K562 (cell line): Measurements from ENCODE around the gene DNAJC17. TPM values are rescaled to one million over a fixed set of nuclear protein-coding genes. Genes with fewer than 3 reads are reported as not detected.

Experiments
- BRD4 ChIP-seq: fragments of 200-600 bp; sonication (generic); IDR thresholded peaks from 2 replicates; pipeline ENCODE4 v1.6.1; 2017; ENCODE audit warnings: inconsistent platforms
- CUX1 ChIP-seq: fragments of 200-800 bp; sonication (Bioruptor generic); IDR thresholded peaks from 2 replicates; pipeline ENCODE4 v1.6.1; 2016; ENCODE audit warnings: missing genetic modification characterization, missing compliant biosample characterization
- SMARCB1 ChIP-seq: IDR thresholded peaks from 2 replicates; pipeline ENCODE4 v1.6.1; 2011; ENCODE audit warnings: improper control_type of control experiment, low read depth; ENCODE audit not compliant: insufficient read length
- ZNF445 ChIP-seq: fragments of 250-450 bp; sonication (Bioruptor Pico); IDR thresholded peaks from 2 replicates; pipeline ENCODE4 v1.4.0; 2020; ENCODE audit warnings: low read depth, mild to moderate bottlenecking, moderate library complexity
- ZNF551 ChIP-seq: fragments of 250-450 bp; sonication (Bioruptor Pico); IDR thresholded peaks from 2 replicates; pipeline ENCODE4 v1.5.0; 2021; ENCODE audit warnings: mild to moderate bottlenecking, moderate library complexity
- polyA plus RNA-seq, 8 experiments: library from polyadenylated mRNA; depleted of rRNA in 4 of 8; stranded (reverse) in 5 of 8; unstranded in 3 of 8; fragments of >200 nt; fragmentation: Nextera tagmentation in 2 of 8; fragmentation: Illumina TruSeq in 1 of 8; extraction: Ambion mirVana in 2 of 8; extraction: Trizol in 1 of 8; gene quantifications; 2 replicates each; pipeline versions ENCODE4 v1.2.1 to v1.2.3, GENCODE V29; 2011 to 2014; ENCODE audit warnings: inconsistent platforms in 1 of 8, missing spikeins in 1 of 8
- total RNA-seq, 7 experiments: library from RNA; depleted of rRNA in 6 of 7; stranded (reverse); fragments of >200 nt in 6 of 7; fragmentation: Illumina TruSeq in 2 of 7; extraction: Trizol in 2 of 7; gene quantifications; 2 replicates each; pipeline versions ENCODE4 v1.2.1 to v1.2.3, GENCODE V29; 2011 to 2021; ENCODE audit warnings: low replicate concordance in 1 of 7
- TF ChIP-seq, protein P1 (sequence below), 2 experiments: fragments of 450-650 bp; IDR thresholded peaks; 2 replicates each; pipeline ENCODE4 v1.6.1; 2016; ENCODE audit warnings: mild to moderate bottlenecking in 2 of 2, borderline replicate concordance in 1 of 2, low read depth in 1 of 2, moderate library complexity in 1 of 2

The DNAJC17 gene
- total and polyA plus RNA-seq, 9 of the 15 experiments (the other 6 are each of a cell fraction or from before 2014, with no cell fraction given), result 2.4 to 79.4 (median 44.2) TPM

DNA sequence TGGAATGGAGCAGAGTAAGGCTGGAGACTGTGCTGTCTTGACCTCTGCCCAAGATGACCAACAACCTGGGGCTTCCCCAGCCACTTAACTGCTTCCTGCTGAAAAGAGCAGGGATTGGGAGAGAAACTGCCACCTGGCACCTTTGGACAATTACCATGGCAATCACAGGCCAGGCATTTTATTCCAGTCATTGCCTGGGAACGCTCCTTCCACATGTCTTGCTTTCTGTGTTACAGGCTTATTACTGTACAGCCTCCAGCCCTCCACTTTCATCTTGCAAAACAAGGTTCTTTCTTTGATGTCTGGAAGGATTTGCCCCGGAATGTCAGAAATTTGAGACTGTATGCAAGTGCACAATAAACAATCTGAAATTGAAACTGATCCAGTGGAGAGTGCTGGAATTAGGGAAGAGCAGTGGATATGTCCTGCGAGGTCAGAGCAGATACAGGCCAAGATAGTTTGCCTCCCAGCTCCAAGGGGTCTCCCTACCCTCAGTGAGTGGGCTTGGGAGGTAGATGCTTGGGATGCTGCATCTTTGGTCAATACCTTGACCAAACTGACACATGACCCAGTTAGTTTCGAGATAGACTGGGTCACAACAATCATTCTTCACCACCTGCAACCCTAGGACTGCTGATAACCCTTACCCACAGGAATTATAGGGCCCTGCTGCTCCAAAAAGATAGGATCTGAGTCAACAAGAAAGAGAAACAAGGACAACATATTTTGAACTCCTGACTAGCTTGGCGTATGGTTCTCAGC is 18.6 kb upstream of the DNAJC17 start (continued):
- TF ChIP-seq, protein P1, sequence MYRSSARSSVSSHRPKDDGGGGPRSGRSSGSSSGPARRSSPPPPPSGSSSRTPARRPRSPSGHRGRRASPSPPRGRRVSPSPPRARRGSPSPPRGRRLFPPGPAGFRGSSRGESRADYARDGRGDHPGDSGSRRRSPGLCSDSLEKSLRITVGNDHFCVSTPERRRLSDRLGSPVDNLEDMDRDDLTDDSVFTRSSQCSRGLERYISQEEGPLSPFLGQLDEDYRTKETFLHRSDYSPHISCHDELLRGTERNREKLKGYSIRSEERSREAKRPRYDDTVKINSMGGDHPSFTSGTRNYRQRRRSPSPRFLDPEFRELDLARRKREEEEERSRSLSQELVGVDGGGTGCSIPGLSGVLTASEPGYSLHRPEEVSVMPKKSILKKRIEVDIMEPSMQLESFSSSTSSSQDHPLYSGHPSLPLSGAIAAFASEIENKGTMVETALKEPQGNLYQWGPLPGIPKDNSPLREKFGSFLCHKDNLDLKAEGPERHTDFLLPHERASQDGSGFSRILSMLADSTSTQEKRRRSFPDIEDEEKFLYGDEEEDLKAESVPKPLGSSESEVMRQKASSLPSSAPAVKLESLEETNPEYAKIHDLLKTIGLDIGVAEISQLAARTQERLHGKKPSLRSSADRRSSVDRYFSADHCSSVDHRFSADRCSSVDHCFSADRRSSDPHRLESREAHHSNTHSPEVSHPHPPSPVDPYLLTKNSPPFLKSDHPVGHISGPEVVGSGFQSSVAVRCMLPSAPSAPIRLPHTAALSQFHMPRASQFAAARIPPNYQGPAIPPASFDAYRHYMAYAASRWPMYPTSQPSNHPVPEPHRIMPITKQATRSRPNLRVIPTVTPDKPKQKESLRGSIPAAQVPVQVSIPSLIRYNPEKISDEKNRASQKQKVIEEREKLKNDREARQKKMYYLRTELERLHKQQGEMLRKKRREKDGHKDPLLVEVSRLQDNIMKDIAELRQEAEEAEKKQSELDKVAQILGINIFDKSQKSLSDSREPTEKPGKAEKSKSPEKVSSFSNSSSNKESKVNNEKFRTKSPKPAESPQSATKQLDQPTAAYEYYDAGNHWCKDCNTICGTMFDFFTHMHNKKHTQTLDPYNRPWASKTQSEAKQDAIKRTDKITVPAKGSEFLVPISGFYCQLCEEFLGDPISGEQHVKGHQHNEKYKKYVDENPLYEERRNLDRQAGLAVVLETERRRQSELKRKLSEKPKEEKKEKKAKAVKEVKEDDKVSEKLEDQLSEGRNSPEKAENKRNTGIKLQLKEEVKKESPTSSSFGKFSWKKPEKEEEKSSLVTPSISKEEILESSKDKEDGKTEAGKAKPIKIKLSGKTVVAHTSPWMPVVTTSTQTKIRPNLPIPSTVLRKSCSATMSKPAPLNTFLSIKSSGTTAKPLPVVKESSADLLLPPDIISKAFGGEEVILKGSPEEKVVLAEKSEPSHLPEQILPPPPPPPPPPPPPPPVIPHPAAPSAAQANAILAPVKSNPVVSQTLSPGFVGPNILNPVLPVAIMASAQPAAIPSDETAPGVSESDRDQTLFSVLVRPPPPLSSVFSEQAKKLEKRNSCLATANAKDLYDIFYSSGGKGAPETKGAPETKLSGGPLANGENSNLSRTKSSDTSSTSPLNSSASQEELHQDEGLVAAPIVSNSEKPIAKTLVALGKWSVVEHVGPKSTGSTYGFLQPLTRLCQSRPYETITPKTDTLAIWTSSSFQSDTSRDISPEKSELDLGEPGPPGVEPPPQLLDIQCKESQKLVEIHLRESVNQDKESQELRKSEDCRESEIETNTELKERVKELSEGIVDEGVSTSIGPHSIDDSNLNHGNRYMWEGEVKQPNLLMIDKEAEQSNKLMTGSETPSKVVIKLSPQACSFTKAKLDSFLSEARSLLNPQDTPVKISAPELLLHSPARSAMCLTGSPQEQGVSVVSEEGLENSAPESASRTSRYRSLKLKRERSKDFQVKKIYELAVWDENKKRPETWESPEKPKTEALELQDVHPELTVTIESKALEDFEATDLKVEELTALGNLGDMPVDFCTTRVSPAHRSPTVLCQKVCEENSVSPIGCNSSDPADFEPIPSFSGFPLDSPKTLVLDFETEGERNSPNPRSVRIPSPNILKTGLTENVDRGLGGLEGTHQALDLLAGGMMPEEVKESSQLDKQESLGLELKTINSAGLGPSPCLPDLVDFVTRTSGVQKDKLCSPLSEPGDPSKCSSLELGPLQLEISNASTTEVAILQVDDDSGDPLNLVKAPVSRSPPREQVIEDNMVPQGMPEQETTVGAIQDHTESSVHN (IDR thresholded peaks at IDR 0.05; ENCODE audit: borderline replicate concordance in 1 of 2, low read depth in 1 of 2), result peak in 1 of 2 experiments; percentile 61; a peak in 1 of 4 replicates
- no peak for TF ChIP-seq SMARCB1
- TF ChIP-seq ZNF551 (CRISPR knock-in tag), result no peak
- no peak for TF ChIP-seq ZNF445 (CRISPR knock-in tag)
- no peak for TF ChIP-seq CUX1 (CRISPR knock-in tag)
- no peak for TF ChIP-seq BRD4
